Measurements from ENCODE around the gene ZNF205.

DNA sequence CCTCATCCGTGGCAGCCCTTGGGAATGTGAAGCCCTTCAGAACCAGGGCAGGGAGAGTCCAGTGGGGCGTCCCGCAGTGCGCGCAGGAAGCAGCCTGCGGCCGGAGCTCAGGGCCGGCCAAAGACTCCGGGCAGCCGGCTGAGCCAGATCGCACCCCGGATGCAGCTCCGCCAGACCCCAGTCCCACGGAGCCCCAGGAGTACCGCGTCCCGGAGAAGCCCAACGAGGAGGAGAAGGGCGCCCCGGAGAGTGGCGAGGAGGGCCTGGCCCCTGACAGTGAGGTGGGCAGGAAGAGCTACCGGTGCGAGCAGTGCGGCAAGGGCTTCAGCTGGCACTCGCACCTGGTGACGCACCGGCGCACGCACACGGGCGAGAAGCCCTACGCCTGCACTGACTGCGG is 6.9 kb downstream of the ZNF205 start:
- TF ChIP-seq, protein P1, sequence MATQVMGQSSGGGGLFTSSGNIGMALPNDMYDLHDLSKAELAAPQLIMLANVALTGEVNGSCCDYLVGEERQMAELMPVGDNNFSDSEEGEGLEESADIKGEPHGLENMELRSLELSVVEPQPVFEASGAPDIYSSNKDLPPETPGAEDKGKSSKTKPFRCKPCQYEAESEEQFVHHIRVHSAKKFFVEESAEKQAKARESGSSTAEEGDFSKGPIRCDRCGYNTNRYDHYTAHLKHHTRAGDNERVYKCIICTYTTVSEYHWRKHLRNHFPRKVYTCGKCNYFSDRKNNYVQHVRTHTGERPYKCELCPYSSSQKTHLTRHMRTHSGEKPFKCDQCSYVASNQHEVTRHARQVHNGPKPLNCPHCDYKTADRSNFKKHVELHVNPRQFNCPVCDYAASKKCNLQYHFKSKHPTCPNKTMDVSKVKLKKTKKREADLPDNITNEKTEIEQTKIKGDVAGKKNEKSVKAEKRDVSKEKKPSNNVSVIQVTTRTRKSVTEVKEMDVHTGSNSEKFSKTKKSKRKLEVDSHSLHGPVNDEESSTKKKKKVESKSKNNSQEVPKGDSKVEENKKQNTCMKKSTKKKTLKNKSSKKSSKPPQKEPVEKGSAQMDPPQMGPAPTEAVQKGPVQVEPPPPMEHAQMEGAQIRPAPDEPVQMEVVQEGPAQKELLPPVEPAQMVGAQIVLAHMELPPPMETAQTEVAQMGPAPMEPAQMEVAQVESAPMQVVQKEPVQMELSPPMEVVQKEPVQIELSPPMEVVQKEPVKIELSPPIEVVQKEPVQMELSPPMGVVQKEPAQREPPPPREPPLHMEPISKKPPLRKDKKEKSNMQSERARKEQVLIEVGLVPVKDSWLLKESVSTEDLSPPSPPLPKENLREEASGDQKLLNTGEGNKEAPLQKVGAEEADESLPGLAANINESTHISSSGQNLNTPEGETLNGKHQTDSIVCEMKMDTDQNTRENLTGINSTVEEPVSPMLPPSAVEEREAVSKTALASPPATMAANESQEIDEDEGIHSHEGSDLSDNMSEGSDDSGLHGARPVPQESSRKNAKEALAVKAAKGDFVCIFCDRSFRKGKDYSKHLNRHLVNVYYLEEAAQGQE (IDR thresholded peaks at IDR 0.05; ENCODE audit: insufficient read depth in 1 of 2, low read depth in 2 of 2, low read length in 2 of 2) = no peak
- TF ChIP-seq TAF1 (IDR thresholded peaks at IDR 0.05; ENCODE audit: borderline replicate concordance, insufficient read depth, low read length) (no peak), POLR2AphosphoS5 (IDR thresholded peaks at IDR 0.05; ENCODE audit: low read depth, low read length) (no peak)

Data from PFSK-1 (cell line).